Measurements from ENCODE around the gene PAPLN.

Gene PAPLN

GRCh38 chr14:73266317-73266716 lies 29.0 kb downstream of the PAPLN start:
- TF ChIP-seq, protein P1, sequence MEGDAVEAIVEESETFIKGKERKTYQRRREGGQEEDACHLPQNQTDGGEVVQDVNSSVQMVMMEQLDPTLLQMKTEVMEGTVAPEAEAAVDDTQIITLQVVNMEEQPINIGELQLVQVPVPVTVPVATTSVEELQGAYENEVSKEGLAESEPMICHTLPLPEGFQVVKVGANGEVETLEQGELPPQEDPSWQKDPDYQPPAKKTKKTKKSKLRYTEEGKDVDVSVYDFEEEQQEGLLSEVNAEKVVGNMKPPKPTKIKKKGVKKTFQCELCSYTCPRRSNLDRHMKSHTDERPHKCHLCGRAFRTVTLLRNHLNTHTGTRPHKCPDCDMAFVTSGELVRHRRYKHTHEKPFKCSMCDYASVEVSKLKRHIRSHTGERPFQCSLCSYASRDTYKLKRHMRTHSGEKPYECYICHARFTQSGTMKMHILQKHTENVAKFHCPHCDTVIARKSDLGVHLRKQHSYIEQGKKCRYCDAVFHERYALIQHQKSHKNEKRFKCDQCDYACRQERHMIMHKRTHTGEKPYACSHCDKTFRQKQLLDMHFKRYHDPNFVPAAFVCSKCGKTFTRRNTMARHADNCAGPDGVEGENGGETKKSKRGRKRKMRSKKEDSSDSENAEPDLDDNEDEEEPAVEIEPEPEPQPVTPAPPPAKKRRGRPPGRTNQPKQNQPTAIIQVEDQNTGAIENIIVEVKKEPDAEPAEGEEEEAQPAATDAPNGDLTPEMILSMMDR (IDR thresholded peaks at IDR 0.05; ENCODE audit: insufficient read depth, low read length, poor library complexity, severe bottlenecking) = no peak

GRCh38 chr14:73267474-73267873 lies 30.2 kb downstream of the PAPLN start:
- no peak overlapping the region for H3K4me3 ChIP-seq (ENCODE audit: insufficient read depth, low read length, poor library complexity, severe bottlenecking)
- no peaks in the 10 kb centered on the region for H3K27me3 ChIP-seq (ENCODE audit: low read length)
- no peaks in the 10 kb centered on the region for H3K9me3 ChIP-seq (ENCODE audit: insufficient read depth, low read length)
- H3K27ac ChIP-seq (ENCODE audit: low read depth, low read length) = no peak overlapping the region
- H3K4me2 ChIP-seq (ENCODE audit: low read depth, low read length, poor library complexity, severe bottlenecking) = no peak overlapping the region
- no peak overlapping the region for H2AFZ ChIP-seq (ENCODE audit: low read depth, low read length, severe bottlenecking)
- no peaks in the 10 kb centered on the region for H3K9me2 ChIP-seq (replicated peaks; ENCODE audit: insufficient read depth, low read length)
- no peak for TF ChIP-seq EZH2phosphoT487 (conservative IDR thresholded peaks at IDR 0.05; ENCODE audit: low read length)
- TF ChIP-seq, protein P1 (IDR thresholded peaks at IDR 0.05; ENCODE audit: insufficient read depth, low read length, poor library complexity, severe bottlenecking) = no peak
- H4K20me1 ChIP-seq (ENCODE audit: low read depth, low read length) = no peaks in the 10 kb centered on the region
- no peaks in the 10 kb centered on the region for H3F3A ChIP-seq (ENCODE audit: insufficient read depth)
- no peak overlapping the region for H3K9ac ChIP-seq (ENCODE audit: low read length)
- no peaks in the 10 kb centered on the region for H3K36me3 ChIP-seq (ENCODE audit: low read length)
- no peaks in the 10 kb centered on the region for H3K79me2 ChIP-seq (ENCODE audit: insufficient read depth, low read length)

More at GRCh38 chr14:73266317-73266716, 29.0 kb downstream of the PAPLN start:
- Histone ChIP-seq H3K9ac (ENCODE audit: low read length) (no peak overlapping the region), H3K36me3 (ENCODE audit: low read length) (no peaks in the 10 kb centered on the region), H3K79me2 (ENCODE audit: insufficient read depth, low read length) (no peaks in the 10 kb centered on the region), H2AFZ (ENCODE audit: low read depth, low read length, severe bottlenecking) (no peak overlapping the region), H3K4me3 (ENCODE audit: insufficient read depth, low read length, poor library complexity, severe bottlenecking) (no peak overlapping the region), H3K27ac (ENCODE audit: low read depth, low read length) (no peak overlapping the region), H3K4me2 (ENCODE audit: low read depth, low read length, poor library complexity, severe bottlenecking) (no peak overlapping the region), H4K20me1 (ENCODE audit: low read depth, low read length) (no peaks in the 10 kb centered on the region), H3F3A (ENCODE audit: insufficient read depth) (no peaks in the 10 kb centered on the region), H3K9me2 (replicated peaks; ENCODE audit: insufficient read depth, low read length) (no peaks in the 10 kb centered on the region), H3K27me3 (ENCODE audit: low read length) (no peaks in the 10 kb centered on the region), H3K9me3 (ENCODE audit: insufficient read depth, low read length) (no peaks in the 10 kb centered on the region)

- Histone ChIP-seq H3K36me3 (ENCODE audit: low read length) (no peaks in the 10 kb centered on the region), H4K20me1 (ENCODE audit: low read depth, low read length) (no peaks in the 10 kb centered on the region), H3F3A (ENCODE audit: insufficient read depth) (no peaks in the 10 kb centered on the region), H3K9ac (ENCODE audit: low read length) (peak overlapping the region; percentile 28; the same call in 1 of the 2 replicates), H3K4me3 (ENCODE audit: insufficient read depth, low read length, poor library complexity, severe bottlenecking) (no peak overlapping the region), H3K4me2 (ENCODE audit: low read depth, low read length, poor library complexity, severe bottlenecking) (peak overlapping the region; percentile 30), H3K79me2 (ENCODE audit: insufficient read depth, low read length) (no peaks in the 10 kb centered on the region), H3K27ac (ENCODE audit: low read depth, low read length) (no peak overlapping the region), H2AFZ (ENCODE audit: low read depth, low read length, severe bottlenecking) (peak overlapping the region; percentile 65), H3K9me3 (ENCODE audit: insufficient read depth, low read length) (no peaks in the 10 kb centered on the region), H3K9me2 (replicated peaks; ENCODE audit: insufficient read depth, low read length) (no peaks in the 10 kb centered on the region), H3K27me3 (ENCODE audit: low read length) (no peaks in the 10 kb centered on the region)
- no peak for TF ChIP-seq EZH2phosphoT487 (conservative IDR thresholded peaks at IDR 0.05; ENCODE audit: low read length)
- TF ChIP-seq, protein P1 (IDR thresholded peaks at IDR 0.05; ENCODE audit: insufficient read depth, low read length, poor library complexity, severe bottlenecking) = no peak
Measured at GRCh38 chr14:73269729-73270531, 32.6 kb downstream of the PAPLN start.

All from SU-DHL-6 (cell line).